HL-60/S4 (cell line): Measurements from ENCODE around the gene VPS8.

Source experiments
- in situ Hi-C: fragments of 300-500 bp; cut with MboI; formaldehyde crosslinking; loops from 2 replicates; pipeline ENCODE4 v1.14.3; 2022; ENCODE audit warnings: low sequenced_read_pairs

Gene VPS8

GRCh38 chr3:185082829-185083228, 270.9 kb downstream of the VPS8 start:
- in situ Hi-C loops, result no loop called here

DNA sequence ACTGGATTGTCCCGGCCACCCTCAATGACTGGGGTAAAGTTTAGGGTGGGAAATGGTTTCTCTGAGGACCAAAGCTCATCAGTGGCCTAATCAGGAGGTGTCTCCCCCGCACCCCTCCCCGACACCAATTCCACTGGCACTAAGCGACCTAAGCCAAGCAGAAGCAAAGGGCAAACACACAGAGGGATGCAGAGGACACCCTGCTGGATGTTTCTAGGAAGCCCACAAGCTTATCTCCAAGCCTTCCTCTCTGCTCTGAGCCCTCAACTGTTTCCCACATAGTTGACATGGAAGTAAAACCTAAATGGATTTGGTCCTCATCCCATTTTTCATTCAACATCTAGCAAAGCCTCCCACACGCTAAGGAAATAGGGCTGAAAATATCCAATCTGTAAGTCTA, 272.4 kb downstream of the VPS8 start:
- in situ Hi-C loops, result no loop called here

DNA sequence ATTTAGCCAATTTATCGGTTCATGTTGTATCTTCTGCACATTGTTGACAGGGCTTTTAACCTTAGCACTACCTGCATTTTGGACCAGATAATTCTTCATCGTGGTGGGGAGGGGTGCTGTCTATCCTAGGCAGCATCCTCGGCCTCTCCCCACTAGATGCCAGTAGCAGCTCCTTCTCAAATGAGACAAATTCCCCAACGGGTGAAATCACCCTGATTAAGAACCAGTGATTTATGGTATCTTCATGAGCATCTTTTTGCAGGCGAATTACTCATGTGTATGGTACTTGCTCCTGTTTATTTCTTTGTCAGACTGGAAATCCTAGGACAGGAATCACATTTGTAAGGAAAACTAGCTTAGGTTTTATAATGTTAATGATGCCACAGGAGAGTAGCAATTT, 272.9 kb downstream of the VPS8 start:
- in situ Hi-C loops, result no loop called here

DNA sequence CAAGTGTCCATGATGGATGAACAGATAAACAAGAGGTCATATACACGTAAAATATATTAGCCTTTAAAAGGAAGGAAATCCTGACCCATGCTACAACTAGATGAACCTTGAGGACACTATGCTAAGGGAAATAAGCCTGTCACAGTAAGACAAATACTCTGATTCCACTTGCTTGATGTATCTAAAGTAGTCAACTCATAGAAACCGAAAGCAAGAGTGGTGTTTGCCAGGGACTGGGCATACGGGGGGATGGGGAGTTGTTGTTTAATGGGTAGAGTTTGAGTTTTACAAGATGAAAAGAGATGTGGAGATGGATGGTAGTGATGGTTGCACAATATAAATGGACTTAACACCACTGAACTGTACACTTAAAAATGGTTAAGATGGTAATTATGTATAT, 275.5 kb downstream of the VPS8 start:
- in situ Hi-C loops, result no loop called here

GRCh38 chr3:185089343-185089742, 277.4 kb downstream of the VPS8 start:
- in situ Hi-C loops, result no loop called here

DNA sequence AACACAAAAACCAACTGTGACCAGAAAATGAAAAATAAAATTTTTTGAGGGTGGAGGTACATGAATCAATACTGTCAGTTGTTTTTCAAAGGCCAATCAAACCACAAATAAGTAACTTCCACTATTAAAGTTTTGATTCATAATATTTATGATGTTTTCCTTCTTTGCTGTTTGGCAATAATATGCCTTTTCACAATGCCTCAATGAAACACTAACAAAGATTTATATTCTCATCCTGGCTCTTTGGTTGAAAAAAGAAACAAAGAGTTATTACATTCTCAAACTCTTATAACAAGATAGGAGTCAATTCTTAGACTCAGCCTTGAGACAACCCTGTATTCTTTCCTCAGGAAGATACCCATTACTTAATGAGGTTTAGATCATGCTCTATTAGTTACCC, 277.8 kb downstream of the VPS8 start:
- in situ Hi-C loops, result no loop called here

GRCh38 chr3:185090811-185091210, 278.8 kb downstream of the VPS8 start:
- in situ Hi-C loops, result no loop called here

- in situ Hi-C loops, result no loop called here
Measured at GRCh38 chr3:185093116-185093515, 281.1 kb downstream of the VPS8 start.

- in situ Hi-C loops, result no loop called here
Measured at GRCh38 chr3:185094697-185095096, 282.7 kb downstream of the VPS8 start.
